T-helper 1 cell (primary cell): Measurements from ENCODE around the gene C11orf68.

Experiments
- DNase-seq, 5 donors: peaks; one replicate each; pipeline ENCODE4 v3.0.0-alpha.2; 2012 to 2020

C11orf68 gene

GRCh38 chr11:65870307-65870658, 48.6 kb downstream of the C11orf68 start:
- no peak for DNase-seq

- DNase-seq: no peak
These were observed 49.1 kb downstream of the C11orf68 start for GRCh38 chr11:65869643-65870306.

GRCh38 chr11:65868907-65869306, 50.0 kb downstream of the C11orf68 start:
- DNase-seq: no peak

GRCh38 chr11:65868076-65868667, 50.7 kb downstream of the C11orf68 start:
- DNase-seq: no peak

GRCh38 chr11:65867284-65868071, 51.4 kb downstream of the C11orf68 start:
- no peak for DNase-seq
